ENCODE data around the gene PDE4A.

- TF ChIP-seq, protein P1, sequence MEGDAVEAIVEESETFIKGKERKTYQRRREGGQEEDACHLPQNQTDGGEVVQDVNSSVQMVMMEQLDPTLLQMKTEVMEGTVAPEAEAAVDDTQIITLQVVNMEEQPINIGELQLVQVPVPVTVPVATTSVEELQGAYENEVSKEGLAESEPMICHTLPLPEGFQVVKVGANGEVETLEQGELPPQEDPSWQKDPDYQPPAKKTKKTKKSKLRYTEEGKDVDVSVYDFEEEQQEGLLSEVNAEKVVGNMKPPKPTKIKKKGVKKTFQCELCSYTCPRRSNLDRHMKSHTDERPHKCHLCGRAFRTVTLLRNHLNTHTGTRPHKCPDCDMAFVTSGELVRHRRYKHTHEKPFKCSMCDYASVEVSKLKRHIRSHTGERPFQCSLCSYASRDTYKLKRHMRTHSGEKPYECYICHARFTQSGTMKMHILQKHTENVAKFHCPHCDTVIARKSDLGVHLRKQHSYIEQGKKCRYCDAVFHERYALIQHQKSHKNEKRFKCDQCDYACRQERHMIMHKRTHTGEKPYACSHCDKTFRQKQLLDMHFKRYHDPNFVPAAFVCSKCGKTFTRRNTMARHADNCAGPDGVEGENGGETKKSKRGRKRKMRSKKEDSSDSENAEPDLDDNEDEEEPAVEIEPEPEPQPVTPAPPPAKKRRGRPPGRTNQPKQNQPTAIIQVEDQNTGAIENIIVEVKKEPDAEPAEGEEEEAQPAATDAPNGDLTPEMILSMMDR (IDR thresholded peaks at IDR 0.05): no peak
- TF ChIP-seq POLR2A (IDR thresholded peaks at IDR 0.05) (no peak), POLR2AphosphoS5 (IDR thresholded peaks at IDR 0.05) (no peak)
Measured at GRCh38 chr19:10372690-10373089, 47.6 kb upstream of the PDE4A start.
